ENCODE results near the gene JUNB. TPM values are rescaled to one million over a fixed set of nuclear protein-coding genes. Genes with fewer than 3 reads are reported as not detected.

JUNB gene
- total RNA-seq, 1 experiment from 2014 or later: 194 TPM

- peaks cover 41 to 64% of the 10 kb centered on the region in 2 experiments for H3K4me1 ChIP-seq (ENCODE audit: control insufficient read depth in 1 of 2, insufficient read depth in 2 of 2, low read length in 2 of 2)
- no peaks in the 10 kb centered on the region for H3K27me3 ChIP-seq (ENCODE audit: insufficient read depth, low read length)
- TF ChIP-seq REST (IDR thresholded peaks at IDR 0.05; ENCODE audit: low read depth) (no peak), ZFX (IDR thresholded peaks at IDR 0.05) (no peak), EGR1 (IDR thresholded peaks at IDR 0.05; ENCODE audit: low read depth) (peak; percentile 57; the same call in 1 of the 2 replicates)
- TF ChIP-seq, protein P1, sequence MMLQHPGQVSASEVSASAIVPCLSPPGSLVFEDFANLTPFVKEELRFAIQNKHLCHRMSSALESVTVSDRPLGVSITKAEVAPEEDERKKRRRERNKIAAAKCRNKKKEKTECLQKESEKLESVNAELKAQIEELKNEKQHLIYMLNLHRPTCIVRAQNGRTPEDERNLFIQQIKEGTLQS (IDR thresholded peaks at IDR 0.05): no peak
- H4K20me1 ChIP-seq (ENCODE audit: insufficient read depth): no peaks in the 10 kb centered on the region
- H3K4me3 ChIP-seq (replicated peaks in 1 of 2; ENCODE audit: low read depth in 1 of 2, low read length in 2 of 2): peak within 1 kb of the TSS; percentile 65 to 69
- BruUV-seq (replicated peaks): no TSS peak
- H3K9ac ChIP-seq (ENCODE audit: low read length): peak within 1 kb of the TSS; percentile 73
- ChIA-PET POLR2A (interaction anchor here (0.6 to 3.0 kb wide), 8 partner anchors 9 to 60 kb away, joined by 3 to 14 read pairs (median 3); partner anchors contain the start of genes JUNB, RNASEH2A and THSD8), CTCF (interaction anchor here (0.7 to 2.6 kb wide), 9 partner anchors 9 to 131 kb away, joined by 3 to 12 read pairs (median 4); no protein-coding TSS in a partner anchor), RAD21 (ENCODE audit: low non-redundant PET in 1 of 2, low total read pairs in 2 of 2, uncharacterized antibody in 2 of 2, unreplicated experiment in 2 of 2) (no interaction called here)
- H3K79me2 ChIP-seq (ENCODE audit: insufficient read depth, low read length): peaks cover 9% of the 10 kb centered on the region; the same call in 1 of the 2 replicates
- peak within 1 kb of the TSS; percentile 89 for H3K27ac ChIP-seq (ENCODE audit: low read depth, low read length)
- peak within 1 kb of the TSS; percentile 93 for H3K4me2 ChIP-seq (ENCODE audit: low read length)
- H3K36me3 ChIP-seq (ENCODE audit: control insufficient read depth in 1 of 2, insufficient read depth in 2 of 2, low read length in 2 of 2): no peaks in the 10 kb centered on the region
- no peak within 1 kb of the TSS for H2AFZ ChIP-seq (ENCODE audit: low read depth, low read length, poor library complexity, severe bottlenecking)
- H3K9me2 ChIP-seq (ENCODE audit: insufficient read depth): no peaks in the 10 kb centered on the region
- intact Hi-C loops (cut with micrococcal nuclease): no loop called here
- DNase-seq (ENCODE audit: low read depth, low spot score): no peak
- peak; percentile 13 for ATAC-seq
- H3K9me3 ChIP-seq (ENCODE audit: control insufficient read depth in 1 of 2, insufficient read depth in 1 of 2, low read depth in 1 of 2, low read length in 2 of 2): no peaks in the 10 kb centered on the region
These were observed 43.3 kb downstream of the JUNB start, which contains the start of gene RTBDN for GRCh38 chr19:12834566-12834943. Gene RTBDN (minus strand): TSS chr19:12834579. CDS start chr19:12829979, 4,600 bp downstream.
